ENCODE data around the gene CENPO.
A peak's percentile ranks its signal among the peaks of the same experiment; 100 is the strongest.
"Not testable (repeated sequence)": the region's sequence is repeated elsewhere in the genome, so short reads cannot be mapped to it uniquely, and the experiment has no call there.

CENPO gene

DNA sequence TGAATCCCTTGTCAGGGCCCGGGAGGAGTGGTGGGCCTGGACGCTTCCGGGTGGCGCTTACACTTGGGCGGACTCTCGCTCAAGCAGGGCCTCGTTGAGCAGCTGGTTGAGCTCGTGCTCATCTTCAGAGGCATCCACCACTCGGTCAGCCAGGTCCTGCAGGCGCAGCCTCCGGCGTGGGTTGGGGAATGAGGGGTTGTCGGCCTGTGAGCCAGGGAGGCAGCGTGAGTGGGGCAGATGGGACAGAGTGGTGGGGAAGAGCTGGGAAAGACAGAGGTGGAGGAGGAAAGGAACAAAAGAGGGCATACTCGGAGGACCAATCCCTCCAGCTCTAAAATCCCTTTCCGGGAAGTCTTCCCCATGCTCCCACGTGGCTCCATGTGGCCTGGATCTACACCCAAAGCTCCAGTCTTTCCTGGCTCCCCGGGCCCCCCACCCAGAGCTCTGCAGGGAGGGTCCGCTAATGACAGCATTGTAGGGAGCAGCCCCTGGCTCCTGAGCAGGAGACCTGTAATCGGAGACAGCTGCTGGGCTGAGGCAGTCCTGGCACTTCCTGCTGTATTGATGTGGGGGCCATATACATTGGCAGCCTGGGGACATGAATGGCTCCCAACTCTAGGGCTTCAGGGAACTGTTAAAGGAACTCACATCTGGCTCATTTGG, 41.6 kb downstream of the CENPO start:
- Histone ChIP-seq H3K4me3 (ENCODE audit: low read depth, low read length) (no peak overlapping the region), H3K36me3 (replicated peaks) (no peaks in the 10 kb centered on the region), H3K27me3 (replicated peaks) (no peaks in the 10 kb centered on the region), H3K27ac (no peak overlapping the region)
- in situ Hi-C loops (cut with HindIII; ENCODE audit: low pct_ligation_motif_present, low sequenced_read_pairs): no loop called here
- DNase-seq: no peak
- TF ChIP-seq, protein P1, sequence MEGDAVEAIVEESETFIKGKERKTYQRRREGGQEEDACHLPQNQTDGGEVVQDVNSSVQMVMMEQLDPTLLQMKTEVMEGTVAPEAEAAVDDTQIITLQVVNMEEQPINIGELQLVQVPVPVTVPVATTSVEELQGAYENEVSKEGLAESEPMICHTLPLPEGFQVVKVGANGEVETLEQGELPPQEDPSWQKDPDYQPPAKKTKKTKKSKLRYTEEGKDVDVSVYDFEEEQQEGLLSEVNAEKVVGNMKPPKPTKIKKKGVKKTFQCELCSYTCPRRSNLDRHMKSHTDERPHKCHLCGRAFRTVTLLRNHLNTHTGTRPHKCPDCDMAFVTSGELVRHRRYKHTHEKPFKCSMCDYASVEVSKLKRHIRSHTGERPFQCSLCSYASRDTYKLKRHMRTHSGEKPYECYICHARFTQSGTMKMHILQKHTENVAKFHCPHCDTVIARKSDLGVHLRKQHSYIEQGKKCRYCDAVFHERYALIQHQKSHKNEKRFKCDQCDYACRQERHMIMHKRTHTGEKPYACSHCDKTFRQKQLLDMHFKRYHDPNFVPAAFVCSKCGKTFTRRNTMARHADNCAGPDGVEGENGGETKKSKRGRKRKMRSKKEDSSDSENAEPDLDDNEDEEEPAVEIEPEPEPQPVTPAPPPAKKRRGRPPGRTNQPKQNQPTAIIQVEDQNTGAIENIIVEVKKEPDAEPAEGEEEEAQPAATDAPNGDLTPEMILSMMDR (IDR thresholded peaks at IDR 0.05; ENCODE audit: low read depth, low read length, missing control alignments): no peak

DNA sequence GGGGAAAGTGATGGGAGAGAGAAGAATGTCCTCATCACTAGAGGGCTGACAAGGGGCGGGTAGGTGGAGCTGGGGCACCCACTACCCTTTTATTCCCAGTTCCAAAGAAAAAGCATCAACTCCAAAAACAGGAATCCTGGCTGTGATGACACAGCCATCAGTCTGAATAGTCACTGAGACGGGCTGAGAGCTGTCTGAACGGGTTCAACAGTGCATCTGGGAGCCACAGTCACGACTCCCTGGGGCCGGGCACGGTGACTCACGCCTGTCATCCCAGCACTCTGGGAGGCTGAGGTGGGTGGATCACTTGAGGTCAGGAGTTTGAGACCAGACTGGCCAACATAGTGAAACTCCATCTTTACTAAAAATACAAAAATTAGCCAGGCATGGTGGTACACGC, 42.2 kb downstream of the CENPO start:
- H3K27me3 ChIP-seq (replicated peaks); H3K4me3 ChIP-seq (ENCODE audit: low read depth, low read length); H3K36me3 ChIP-seq (replicated peaks); H3K27ac ChIP-seq; in situ Hi-C loops (cut with HindIII; ENCODE audit: low pct_ligation_motif_present, low sequenced_read_pairs): not testable (repeated sequence)
- DNase-seq: peak; percentile 75

DNA sequence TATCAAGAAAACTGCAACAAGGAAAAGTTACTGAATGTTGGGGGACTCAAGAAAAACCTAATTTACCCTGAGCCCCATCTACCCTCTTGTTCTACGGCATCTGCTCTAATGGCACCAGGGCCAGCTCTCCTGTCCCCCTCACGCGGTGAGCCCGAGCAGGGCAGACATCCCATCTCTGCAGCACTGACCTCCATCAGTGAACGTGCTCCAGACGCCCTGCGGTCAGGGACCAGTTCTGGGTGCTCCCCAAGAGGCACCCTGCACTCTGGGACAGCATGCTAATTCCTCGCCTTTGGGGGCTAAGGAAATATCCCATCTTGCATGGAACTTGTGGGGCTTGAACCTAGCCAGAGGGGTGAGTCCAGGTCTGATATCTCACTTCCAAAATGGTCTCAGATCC, 43.0 kb downstream of the CENPO start:
- Histone ChIP-seq H3K4me3 (ENCODE audit: low read depth, low read length) (no peak overlapping the region), H3K36me3 (replicated peaks) (no peaks in the 10 kb centered on the region), H3K27me3 (replicated peaks) (no peaks in the 10 kb centered on the region), H3K27ac (no peak overlapping the region)
- TF ChIP-seq, protein P1 (IDR thresholded peaks at IDR 0.05; ENCODE audit: low read depth, low read length, missing control alignments): no peak
- no peak for DNase-seq
- in situ Hi-C loops (cut with HindIII; ENCODE audit: low pct_ligation_motif_present, low sequenced_read_pairs): no loop called here

DNA sequence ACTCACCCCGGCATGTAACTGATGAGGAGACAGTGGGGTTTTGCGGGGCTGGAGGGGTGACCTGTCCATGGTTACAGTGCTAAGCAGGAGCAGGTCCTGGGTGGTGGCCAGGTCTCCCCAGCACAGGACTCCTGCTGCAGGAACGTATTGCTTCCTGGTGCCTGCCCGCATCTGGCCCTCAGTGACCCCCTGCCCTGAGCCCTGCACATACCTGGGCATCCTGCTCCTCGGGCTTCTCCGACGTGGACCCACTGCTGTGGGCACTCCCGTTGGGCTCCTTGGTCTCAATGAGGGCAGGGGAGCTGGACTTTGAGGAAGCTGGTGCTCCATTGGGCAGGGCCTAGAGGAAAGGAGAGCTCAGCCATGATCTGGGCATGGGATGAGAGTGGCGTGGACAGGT, 43.5 kb downstream of the CENPO start:
- TF ChIP-seq, protein P1 (IDR thresholded peaks at IDR 0.05; ENCODE audit: low read depth, low read length, missing control alignments): no peak
- H3K27me3 ChIP-seq (replicated peaks): no peaks in the 10 kb centered on the region
- no peak overlapping the region for H3K27ac ChIP-seq
- no peak overlapping the region for H3K4me3 ChIP-seq (ENCODE audit: low read depth, low read length)
- in situ Hi-C loops (cut with HindIII; ENCODE audit: low pct_ligation_motif_present, low sequenced_read_pairs): no loop called here
- no peak for DNase-seq
- no peaks in the 10 kb centered on the region for H3K36me3 ChIP-seq (replicated peaks)

DNA sequence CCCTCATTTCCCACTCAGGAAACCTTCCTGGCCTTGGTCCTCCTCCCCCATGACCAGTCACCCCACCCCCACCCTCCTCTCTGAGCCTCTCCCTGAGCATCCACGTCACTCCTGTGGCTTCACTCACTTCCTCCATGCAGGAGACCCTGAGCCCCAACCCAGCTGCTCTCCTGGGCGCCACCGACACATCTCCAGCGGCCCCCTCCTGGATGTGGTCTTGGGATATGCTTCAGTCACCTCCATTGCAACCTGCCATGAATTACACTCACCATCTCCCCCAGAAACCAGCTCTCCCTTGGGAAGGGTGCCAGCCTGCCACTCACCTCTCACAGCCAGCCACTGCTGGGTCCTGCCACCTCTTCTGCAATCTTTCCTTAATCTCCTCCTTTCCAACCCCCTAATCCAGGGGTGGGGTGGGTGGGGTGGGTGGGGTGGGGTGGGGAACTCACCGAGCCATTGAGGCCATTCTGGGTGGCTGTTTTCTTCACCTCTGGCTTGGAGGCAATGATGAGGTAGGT, 44.8 kb downstream of the CENPO start:
- Histone ChIP-seq H3K27me3 (replicated peaks) (no peaks in the 10 kb centered on the region), H3K36me3 (replicated peaks) (no peaks in the 10 kb centered on the region), H3K27ac (no peak overlapping the region), H3K4me3 (ENCODE audit: low read depth, low read length) (no peak overlapping the region)
- DNase-seq: no peak
- TF ChIP-seq, protein P1 (IDR thresholded peaks at IDR 0.05; ENCODE audit: low read depth, low read length, missing control alignments): no peak
- in situ Hi-C loops (cut with HindIII; ENCODE audit: low pct_ligation_motif_present, low sequenced_read_pairs): no loop called here

DNA sequence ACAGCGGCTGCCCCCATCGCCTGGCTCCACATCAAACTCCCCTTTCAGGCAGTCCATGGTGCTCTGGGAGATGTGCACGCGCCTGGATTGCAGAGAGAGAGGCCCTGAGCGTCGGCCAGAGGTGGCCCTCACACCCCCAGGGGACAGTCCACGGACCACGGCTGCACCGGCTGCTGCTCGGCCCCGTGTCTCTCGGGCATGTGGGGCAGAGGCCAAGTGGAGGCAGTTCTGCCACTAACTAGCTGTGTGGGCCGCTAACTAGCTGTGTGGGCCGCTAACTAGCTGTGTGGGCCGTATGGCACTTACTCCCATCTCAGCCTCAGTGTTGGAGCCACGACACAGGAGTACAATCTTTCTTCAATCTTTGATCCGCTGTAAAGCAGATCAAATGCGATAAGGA, 45.3 kb downstream of the CENPO start:
- Histone ChIP-seq H3K27me3 (replicated peaks) (no peaks in the 10 kb centered on the region), H3K36me3 (replicated peaks) (no peaks in the 10 kb centered on the region), H3K27ac (no peak overlapping the region), H3K4me3 (ENCODE audit: low read depth, low read length) (no peak overlapping the region)
- in situ Hi-C loops (cut with HindIII; ENCODE audit: low pct_ligation_motif_present, low sequenced_read_pairs): no loop called here
- TF ChIP-seq, protein P1 (IDR thresholded peaks at IDR 0.05; ENCODE audit: low read depth, low read length, missing control alignments): no peak
- DNase-seq: no peak

Data from brain microvascular endothelial cell (primary cell).